Fibroblast of pulmonary artery (primary cell): ENCODE results near the gene PAIP2B.
"Not testable (repeated sequence)": the region's sequence is repeated elsewhere in the genome, so short reads cannot be mapped to it uniquely, and the experiment has no call there.

Experiments used
- DNase-seq: peaks from one replicate; pipeline ENCODE4 v3.0.0-alpha.2; 2010; ENCODE audit warnings: low read depth
- H3K4me3 ChIP-seq: replicated peaks from 2 replicates; pipeline ENCODE4 v1.5.1; 2011; ENCODE audit warnings: low read depth, mild to moderate bottlenecking, control low read depth, low read length, moderate library complexity
- CTCF ChIP-seq: IDR thresholded peaks from 2 replicates; pipeline ENCODE4 v1.5.1; 2011; ENCODE audit warnings: mild to moderate bottlenecking, control low read depth, low read length, inconsistent platforms; ENCODE audit errors: missing control alignments

Gene PAIP2B

DNA sequence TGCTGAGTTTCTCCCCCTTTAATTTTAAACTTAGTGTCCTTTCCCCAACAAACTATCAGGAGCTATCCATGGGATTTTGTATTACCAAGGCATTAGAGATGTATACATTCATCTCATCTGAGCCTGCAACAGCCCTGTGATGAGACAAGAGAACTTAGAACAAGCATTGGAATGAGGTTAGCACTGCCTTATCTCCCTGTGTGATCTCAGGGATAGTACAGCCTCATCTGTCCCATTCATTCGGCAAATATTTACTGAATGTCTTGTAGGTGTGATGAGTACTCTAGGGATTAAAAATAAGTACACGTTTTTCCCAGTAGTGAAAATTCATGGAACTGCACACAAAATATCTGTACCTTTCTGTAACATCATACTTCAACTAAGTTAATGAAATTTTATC lies 45.6 kb downstream of the PAIP2B start:
- no peak for DNase-seq
- no peak for TF ChIP-seq CTCF
- H3K4me3 ChIP-seq: no peak overlapping the region

DNA sequence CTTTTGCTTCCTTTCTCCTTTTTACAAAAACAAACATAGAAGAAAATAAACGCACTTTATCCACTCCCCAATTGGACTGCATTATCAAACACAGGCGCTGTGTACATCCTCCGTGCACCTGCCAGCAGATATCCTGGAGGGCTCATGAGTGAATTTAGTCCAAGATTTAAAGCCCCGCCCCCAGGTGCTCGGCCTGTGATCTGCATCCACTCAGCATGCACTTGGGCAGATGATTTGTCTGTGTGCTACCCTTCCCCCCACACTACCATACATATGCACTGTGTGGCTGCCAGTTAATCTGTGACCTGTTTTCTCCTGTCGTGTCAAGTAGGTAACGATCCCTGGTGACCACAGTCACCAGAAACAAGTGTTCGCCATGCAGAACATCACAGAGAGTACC lies 48.1 kb downstream of the PAIP2B start:
- not testable (repeated sequence) for DNase-seq

GRCh38 chr2:71174207-71174606 lies 52.7 kb downstream of the PAIP2B start:
- H3K4me3 ChIP-seq: no peak overlapping the region
- no peak for TF ChIP-seq CTCF
- DNase-seq: no peak

More for the DNA sequence above, 48.1 kb downstream of the PAIP2B start:
- not testable (repeated sequence) for H3K4me3 ChIP-seq

DNA sequence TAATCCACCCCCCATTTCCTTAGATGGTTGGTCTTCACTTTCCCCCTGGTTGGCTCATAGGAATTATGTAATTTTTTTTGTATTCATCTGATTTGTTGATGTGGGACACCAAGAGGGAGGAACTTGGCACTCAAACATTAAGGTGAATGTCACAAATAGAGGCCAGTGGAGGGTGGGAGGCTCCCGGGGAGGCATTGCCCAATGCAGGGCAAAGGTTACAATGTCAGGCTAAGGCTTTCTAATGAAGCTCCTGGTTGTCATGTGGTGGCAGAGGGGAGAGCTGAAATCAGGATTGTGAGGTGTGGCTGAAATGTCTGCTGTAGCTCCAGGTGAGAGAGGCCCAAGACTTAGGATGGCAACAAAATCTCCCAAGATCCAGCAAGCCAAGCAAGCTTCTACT lies 53.8 kb downstream of the PAIP2B start:
- no peak overlapping the region for H3K4me3 ChIP-seq
- no peak for DNase-seq
- TF ChIP-seq CTCF: no peak

DNA sequence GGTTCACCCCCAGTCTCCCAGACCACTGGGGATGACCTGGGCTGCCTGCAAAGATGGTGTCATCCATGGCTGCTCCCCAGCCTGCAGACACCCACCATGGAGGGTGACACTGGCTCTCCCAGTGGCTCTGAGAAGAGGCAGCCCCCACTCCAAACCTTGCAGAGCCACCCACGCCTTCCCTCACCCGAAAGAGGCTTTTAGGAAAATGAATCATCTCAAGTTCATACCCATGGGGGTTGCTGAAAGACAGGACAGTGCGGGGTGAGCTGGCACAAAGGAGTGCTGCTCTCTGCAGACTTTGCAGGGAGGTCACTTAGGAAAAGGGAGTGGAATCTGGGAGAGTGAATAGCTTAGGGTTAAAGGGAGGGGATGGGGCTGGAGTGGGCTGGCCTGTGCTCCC lies 60.1 kb downstream of the PAIP2B start:
- no peak for TF ChIP-seq CTCF
- DNase-seq: no peak

GRCh38 chr2:71157124-71157793 lies 69.6 kb downstream of the PAIP2B start:
- H3K4me3 ChIP-seq: peak overlapping the region; percentile 40
- peak; percentile 65 for TF ChIP-seq CTCF
- DNase-seq: peak; percentile 27

More for the DNA sequence above, 60.1 kb downstream of the PAIP2B start:
- H3K4me3 ChIP-seq: no peak overlapping the region

GRCh38 chr2:71156573-71156972 lies 70.3 kb downstream of the PAIP2B start:
- peak; percentile 31 for DNase-seq
- peak overlapping the region; percentile 40 for H3K4me3 ChIP-seq
- TF ChIP-seq CTCF: no peak
